22Rv1 (cell line): ENCODE results near the gene ACER1.

Source experiments
- CTCF ChIP-seq: fragments of 450-650 bp; IDR thresholded peaks from 2 replicates; pipeline ENCODE4 v1.5.1; 2017; ENCODE audit warnings: mild to moderate bottlenecking
- ZFX ChIP-seq: fragments of 450-650 bp; IDR thresholded peaks from 2 replicates; pipeline ENCODE4 v1.6.1; 2017; ENCODE audit warnings: antibody characterized with exemption, borderline replicate concordance

GRCh38 chr19:6340493-6341201 is 7.2 kb upstream of the ACER1 start:
- TF ChIP-seq CTCF = no peak
- TF ChIP-seq ZFX = no peak
